NCI-H2227 (cell line): Measurements from ENCODE around the gene OPA1.
"Not testable (repeated sequence)": the region's sequence is repeated elsewhere in the genome, so short reads cannot be mapped to it uniquely, and the experiment has no call there.

Source experiments
- DNase-seq: peaks from one replicate; lab custom pipeline; 2025; ENCODE audit not compliant: unreplicated experiment; lab: John Stamatoyannopoulos, UW

Gene OPA1

DNA sequence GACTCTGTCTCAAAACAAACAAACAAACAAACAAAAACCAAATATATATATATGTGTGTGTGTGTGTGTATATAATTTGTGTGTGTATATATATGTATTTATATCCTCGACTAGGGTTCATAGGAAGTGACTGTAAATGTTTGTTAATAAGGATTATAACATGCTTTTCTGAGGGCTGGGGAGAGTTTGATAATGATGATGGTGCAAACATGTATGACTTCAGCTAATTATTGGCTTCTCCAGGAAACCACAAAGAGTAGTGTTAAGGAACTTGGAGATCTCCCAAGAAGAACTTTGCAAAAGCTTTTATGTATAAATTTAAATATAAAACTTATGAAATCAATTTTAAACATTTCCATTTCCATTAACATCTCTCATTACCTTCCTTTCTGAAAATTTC lies 3.9 kb upstream of the OPA1 start:
- DNase-seq, result no peak

DNA sequence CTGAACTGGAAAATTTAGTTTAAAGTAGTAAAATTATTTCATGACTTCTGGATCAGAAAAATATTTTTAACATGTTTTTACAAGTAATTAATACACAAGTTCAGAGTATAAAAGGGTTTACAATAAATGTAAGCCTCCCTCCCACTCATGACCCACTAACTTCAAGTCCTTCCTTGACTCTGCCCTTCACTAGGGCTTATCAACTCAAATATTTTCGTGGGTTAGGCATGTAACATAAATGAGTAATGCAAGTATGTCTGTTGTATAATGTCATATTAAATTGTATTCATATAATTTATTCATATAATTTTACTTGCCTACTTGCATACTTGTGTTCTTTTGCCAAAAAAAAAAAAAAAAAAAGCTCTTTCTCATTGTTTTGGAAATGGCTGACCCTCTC lies 3.4 kb upstream of the OPA1 start:
- no peak for DNase-seq

- no peak for DNase-seq
These were observed 2.7 kb upstream of the OPA1 start for GRCh38 chr3:193590088-193590856.

- peak; percentile 28 for DNase-seq
These were observed 641 bp downstream of the OPA1 start for GRCh38 chr3:193593668-193594030.

DNA sequence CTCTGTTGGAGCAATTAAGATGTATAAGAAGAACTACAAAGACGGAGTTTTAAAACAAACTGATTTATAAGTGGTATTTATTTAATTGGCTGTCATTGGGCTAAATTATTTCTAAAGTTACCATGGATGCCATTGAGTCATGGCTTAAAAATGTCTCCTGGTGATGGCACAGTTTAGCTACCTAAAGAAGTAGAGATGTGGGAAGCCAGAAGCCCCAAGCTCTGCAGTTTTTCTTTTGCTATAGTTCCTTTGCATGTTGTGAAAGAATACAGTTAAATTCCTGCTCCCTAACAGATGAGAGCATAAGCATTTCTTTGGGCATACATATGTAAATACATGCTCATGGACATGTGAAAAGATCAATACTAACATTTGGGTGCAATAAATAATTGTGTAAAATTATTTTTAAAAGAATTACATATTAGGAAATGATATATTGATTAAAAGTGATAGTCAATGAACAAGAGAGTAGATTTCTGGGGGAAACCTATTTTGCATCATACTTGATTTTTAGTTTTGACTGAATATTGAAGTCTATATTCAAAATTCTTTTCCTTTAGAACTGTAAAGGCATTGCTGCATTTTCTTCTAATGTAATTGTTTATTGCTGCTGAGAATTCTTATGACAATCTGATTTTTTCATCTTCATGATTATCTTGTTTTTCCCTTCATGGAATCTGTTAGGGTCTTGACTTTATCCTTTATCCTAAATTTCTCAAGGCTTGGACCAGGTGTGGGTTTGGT lies 2.1 kb downstream of the OPA1 start:
- no peak for DNase-seq

GRCh38 chr3:193595939-193596487 lies 3.0 kb downstream of the OPA1 start:
- no peak for DNase-seq

DNA sequence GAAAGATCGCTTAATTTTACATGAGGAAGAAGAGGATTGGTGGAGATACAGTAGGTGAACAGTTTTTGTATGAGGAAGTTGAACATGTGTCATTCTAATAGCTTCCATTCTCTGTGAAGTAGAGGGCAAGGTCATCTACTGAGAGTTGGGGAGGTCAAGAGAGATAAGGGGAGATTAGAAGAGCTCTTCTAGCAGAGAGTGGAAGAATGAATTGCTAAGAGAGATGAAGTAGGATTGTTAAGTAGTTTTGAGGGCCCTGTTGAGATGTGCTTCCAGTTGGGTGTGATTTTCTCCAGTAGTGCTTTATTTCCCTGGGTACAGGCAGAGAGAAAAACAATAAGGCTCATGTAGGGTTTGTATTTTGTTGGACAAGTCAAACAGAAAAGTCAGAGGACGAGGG lies 5.2 kb downstream of the OPA1 start:
- no peak for DNase-seq

DNA sequence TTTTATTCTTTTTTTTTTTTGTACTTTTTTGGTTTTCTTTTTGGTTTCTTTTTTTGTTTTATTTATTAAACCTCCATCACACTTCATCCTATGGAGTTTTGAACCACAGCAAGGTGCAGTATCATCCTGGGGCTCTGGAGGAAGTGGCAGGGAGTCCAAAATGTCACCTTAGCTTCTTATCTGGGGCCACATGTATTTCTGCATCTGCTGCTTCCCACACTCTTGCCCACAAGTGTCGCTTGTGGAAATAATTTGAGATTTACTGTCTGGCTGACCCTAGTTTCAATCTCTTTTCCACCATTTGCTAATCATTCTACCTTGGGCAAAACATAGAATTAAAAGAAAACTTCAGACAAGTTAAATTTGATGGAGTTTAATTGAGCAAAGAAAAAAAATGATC lies 6.4 kb downstream of the OPA1 start:
- no peak for DNase-seq

GRCh38 chr3:193605876-193606275 lies 12.9 kb downstream of the OPA1 start:
- peak; percentile 76 for DNase-seq

DNA sequence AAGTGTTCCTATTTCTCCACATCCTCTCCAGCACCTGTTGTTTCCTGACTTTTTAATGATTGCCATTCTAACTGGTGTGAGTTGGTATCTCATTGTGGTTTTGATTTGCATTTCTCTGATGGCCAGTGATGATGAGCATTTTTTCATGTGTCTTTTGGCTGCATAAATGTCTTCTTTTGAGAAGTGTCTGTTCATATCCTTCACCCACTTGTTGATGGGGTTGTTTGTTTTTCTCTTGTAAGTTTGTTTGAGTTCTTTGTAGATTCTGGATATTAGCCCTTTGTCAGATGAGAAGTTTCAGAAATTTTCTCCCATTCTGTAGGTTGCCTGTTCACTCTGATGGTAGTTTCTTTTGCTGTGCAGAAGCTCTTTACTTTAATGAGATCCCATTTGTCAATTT lies 13.9 kb downstream of the OPA1 start:
- not testable (repeated sequence) for DNase-seq

GRCh38 chr3:193610516-193610915 lies 17.5 kb downstream of the OPA1 start:
- DNase-seq, result not testable (repeated sequence)

- DNase-seq, result no peak
These were observed 21.4 kb downstream of the OPA1 start for GRCh38 chr3:193614430-193614829.

GRCh38 chr3:193617628-193618027 lies 24.6 kb downstream of the OPA1 start:
- no peak for DNase-seq

GRCh38 chr3:193620057-193620456 lies 27.0 kb downstream of the OPA1 start:
- DNase-seq, result no peak

DNA sequence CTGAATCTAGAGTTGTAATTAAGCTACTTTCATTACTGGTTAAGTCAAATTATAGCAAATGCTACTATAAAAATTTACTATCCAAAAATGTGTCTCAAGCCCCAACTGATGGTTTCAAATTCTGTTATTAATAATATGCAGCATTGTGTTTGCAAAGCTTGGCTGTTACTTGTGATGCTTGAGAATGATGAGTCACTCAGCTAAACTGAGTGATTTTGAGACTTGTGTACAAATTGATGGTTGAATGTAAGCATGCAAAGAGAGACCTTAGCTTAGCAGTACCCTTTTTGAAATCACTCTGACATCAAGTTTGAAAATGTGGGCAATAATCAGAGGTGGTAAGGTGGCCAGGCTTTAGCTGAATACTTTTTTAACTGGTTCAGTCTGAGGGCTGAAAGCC lies 27.6 kb downstream of the OPA1 start:
- DNase-seq, result no peak

GRCh38 chr3:193621127-193621526 lies 28.1 kb downstream of the OPA1 start:
- DNase-seq, result no peak

DNA sequence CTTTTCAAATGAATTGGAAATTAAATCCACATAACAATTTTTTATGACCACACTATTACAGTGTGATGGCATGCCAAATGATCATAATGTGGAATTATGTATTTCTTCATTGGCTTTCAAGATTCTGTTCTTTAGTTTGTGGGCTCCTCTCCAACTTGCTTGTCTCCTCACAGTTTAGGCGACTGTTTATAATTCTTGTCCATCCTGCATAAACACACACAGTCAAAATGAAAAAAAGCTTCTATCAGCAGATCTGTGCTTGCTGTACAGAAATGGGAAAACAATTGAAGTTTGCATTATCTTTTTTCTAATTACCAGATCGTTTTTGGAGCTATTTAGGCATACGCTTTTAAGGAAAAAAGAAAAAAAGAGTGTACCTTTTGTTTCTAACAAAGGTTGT lies 37.0 kb downstream of the OPA1 start:
- DNase-seq, result no peak

DNA sequence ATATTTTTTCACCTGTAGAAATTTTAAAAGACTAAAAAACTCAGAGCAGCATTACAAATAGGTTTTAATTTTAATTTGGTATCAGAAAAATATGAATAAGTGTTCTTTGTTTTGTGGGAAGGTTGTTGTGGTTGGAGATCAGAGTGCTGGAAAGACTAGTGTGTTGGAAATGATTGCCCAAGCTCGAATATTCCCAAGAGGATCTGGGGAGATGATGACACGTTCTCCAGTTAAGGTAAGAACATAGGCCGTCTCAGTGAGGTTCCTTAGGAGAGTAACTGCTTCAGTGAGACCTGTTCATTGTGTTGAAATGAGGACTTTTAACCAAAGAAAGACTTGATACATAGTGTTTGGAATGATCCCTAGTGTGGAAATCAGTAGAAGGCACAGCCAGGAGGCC lies 44.8 kb downstream of the OPA1 start:
- DNase-seq, result no peak

- DNase-seq, result no peak
These were observed 45.8 kb downstream of the OPA1 start for GRCh38 chr3:193638833-193639232.

- DNase-seq, result no peak
These were observed 47.2 kb downstream of the OPA1 start for GRCh38 chr3:193640165-193640715.

- no peak for DNase-seq
These were observed 47.9 kb downstream of the OPA1 start for GRCh38 chr3:193640728-193641439.

GRCh38 chr3:193641440-193641775 lies 48.4 kb downstream of the OPA1 start:
- no peak for DNase-seq
